NCI-H345 (cell line): ENCODE data around the gene SLC39A6.
"Not testable (repeated sequence)": the region's sequence is repeated elsewhere in the genome, so short reads cannot be mapped to it uniquely, and the experiment has no call there.

Experiments
- DNase-seq: peaks from one replicate; lab custom pipeline; 2025; lab: John Stamatoyannopoulos, UW

SLC39A6 gene

GRCh38 chr18:36139245-36139644, 10.1 kb upstream of the SLC39A6 start:
- no peak for DNase-seq

- no peak for DNase-seq
Observed at GRCh38 chr18:36135264-36135663, 6.1 kb upstream of the SLC39A6 start.

GRCh38 chr18:36132756-36133155, 3.6 kb upstream of the SLC39A6 start:
- DNase-seq = no peak

- no peak for DNase-seq
Observed at GRCh38 chr18:36131692-36132483, 2.7 kb upstream of the SLC39A6 start.

GRCh38 chr18:36130883-36131653, 1.9 kb upstream of the SLC39A6 start:
- DNase-seq = no peak

GRCh38 chr18:36130039-36130831, 1.1 kb upstream of the SLC39A6 start:
- DNase-seq = no peak

GRCh38 chr18:36128907-36129299, 237 bp downstream of the SLC39A6 start:
- no peak for DNase-seq

- no peak for DNase-seq
Observed at GRCh38 chr18:36128530-36128870, 640 bp downstream of the SLC39A6 start.

- no peak for DNase-seq
Observed at GRCh38 chr18:36127836-36128529, 1.2 kb downstream of the SLC39A6 start.

GRCh38 chr18:36126668-36127067, 2.5 kb downstream of the SLC39A6 start:
- DNase-seq = no peak

- no peak for DNase-seq
Observed at GRCh38 chr18:36124841-36125240, 4.3 kb downstream of the SLC39A6 start.

- DNase-seq = no peak
Observed at GRCh38 chr18:36120297-36120696, 8.8 kb downstream of the SLC39A6 start.

GRCh38 chr18:36116771-36117170, 12.4 kb downstream of the SLC39A6 start:
- DNase-seq = not testable (repeated sequence)

- no peak for DNase-seq
Observed at GRCh38 chr18:36114738-36115137, 14.4 kb downstream of the SLC39A6 start.

- DNase-seq = no peak
Observed at GRCh38 chr18:36114251-36114650, 14.9 kb downstream of the SLC39A6 start.

- DNase-seq = no peak
Observed at GRCh38 chr18:36112302-36112701, 16.8 kb downstream of the SLC39A6 start.

GRCh38 chr18:36109737-36110136, 19.4 kb downstream of the SLC39A6 start:
- DNase-seq = no peak

GRCh38 chr18:36108601-36109000, 20.5 kb downstream of the SLC39A6 start:
- DNase-seq = no peak

GRCh38 chr18:36108196-36108595, 20.9 kb downstream of the SLC39A6 start:
- no peak for DNase-seq

- no peak for DNase-seq
Observed at GRCh38 chr18:36107477-36107876, 21.7 kb downstream of the SLC39A6 start.

- DNase-seq = no peak
Observed at GRCh38 chr18:36104749-36105148, 24.4 kb downstream of the SLC39A6 start.

GRCh38 chr18:36101943-36102342, 27.2 kb downstream of the SLC39A6 start:
- no peak for DNase-seq
